K562 (cell line): Measurements from ENCODE around the gene TIGD7. TPM values are rescaled to one million over a fixed set of nuclear protein-coding genes. Genes with fewer than 3 reads are reported as not detected.

ENCODE experiments used
- AFF1 ChIP-seq, 2 experiments: fragments of 450-650 bp; IDR thresholded peaks; 2 replicates each; pipeline ENCODE4 v1.6.1; 2018; ENCODE audit warnings: mild to moderate bottlenecking in 2 of 2, low read depth in 1 of 2; ENCODE audit not compliant: partially characterized antibody in 2 of 2
- CREB1 ChIP-seq, 2 experiments: sonication (generic) in 1 of 2; formaldehyde crosslinking in 1 of 2; IDR thresholded peaks; 2 replicates each; pipeline versions ENCODE4 v1.6.1 to v1.8.0; 2012 to 2022; ENCODE audit warnings: inconsistent platforms in 1 of 2, mild to moderate bottlenecking in 1 of 2, missing genetic modification reagents in 1 of 2, moderate library complexity in 1 of 2
- CTBP1 ChIP-seq: fragments of 450-650 bp; IDR thresholded peaks from 2 replicates; pipeline ENCODE4 v1.6.1; 2016; ENCODE audit warnings: borderline replicate concordance
- DPF2 ChIP-seq: fragments of 450-650 bp; IDR thresholded peaks from 2 replicates; pipeline ENCODE4 v1.6.1; 2016
- ELF2 ChIP-seq: fragments of 250-450 bp; sonication (Bioruptor Pico); IDR thresholded peaks from 2 replicates; pipeline ENCODE4 v1.5.0; 2021; ENCODE audit warnings: mild to moderate bottlenecking
- EP300 ChIP-seq: IDR thresholded peaks from 2 replicates; pipeline ENCODE4 v1.6.1; 2012; ENCODE audit warnings: low read length, improper control_type of control experiment
- ETV5 ChIP-seq: sonication (generic); formaldehyde crosslinking; IDR thresholded peaks from 2 replicates; pipeline ENCODE4 v1.4.0; 2020; ENCODE audit warnings: low read depth, mild to moderate bottlenecking, missing genetic modification reagents
- GTF2A2 ChIP-seq: IDR thresholded peaks from 2 replicates; pipeline ENCODE4 v1.6.1; 2016; ENCODE audit warnings: mild to moderate bottlenecking, missing genetic modification characterization, missing compliant biosample characterization
- HOXB6 ChIP-seq: fragments of 250-450 bp; sonication (Bioruptor Pico); IDR thresholded peaks from 2 replicates; pipeline ENCODE4 v1.5.1; 2022; ENCODE audit warnings: mild to moderate bottlenecking, borderline replicate concordance
- KLF16 ChIP-seq: IDR thresholded peaks from 2 replicates; pipeline ENCODE4 v1.6.1; 2016; ENCODE audit warnings: antibody characterized with exemption
- LEF1 ChIP-seq: fragments of 450-650 bp; IDR thresholded peaks from 2 replicates; pipeline ENCODE4 v1.6.1; 2016; ENCODE audit warnings: mild to moderate bottlenecking
- MIER1 ChIP-seq: fragments of 450-650 bp; IDR thresholded peaks from 2 replicates; pipeline ENCODE4 v1.6.1; 2016; ENCODE audit warnings: antibody characterized with exemption, mild to moderate bottlenecking, low read depth
- NBN ChIP-seq: fragments of 450-650 bp; IDR thresholded peaks from 2 replicates; pipeline ENCODE4 v1.6.1; 2016; ENCODE audit warnings: low read depth, mild to moderate bottlenecking
- POLR2AphosphoS5 ChIP-seq: IDR thresholded peaks from 2 replicates; pipeline ENCODE4 v1.6.1; 2011; ENCODE audit warnings: mild to moderate bottlenecking, low read depth, low read length, moderate library complexity; ENCODE audit not compliant: control insufficient read depth, insufficient read depth
- TAF9B ChIP-seq: fragments of 450-650 bp; IDR thresholded peaks from 2 replicates; pipeline ENCODE4 v1.6.1; 2018; ENCODE audit warnings: mild to moderate bottlenecking; ENCODE audit not compliant: partially characterized antibody
- ZC3H4 ChIP-seq: sonication (generic); formaldehyde crosslinking; IDR thresholded peaks from 2 replicates; pipeline ENCODE4 v1.9.0; 2021; ENCODE audit warnings: missing genetic modification reagents, borderline replicate concordance
- ZNF274 ChIP-seq: IDR thresholded peaks from 2 replicates; pipeline ENCODE4 v1.6.1; 2011; ENCODE audit warnings: low read depth, mild to moderate bottlenecking, low read length, moderate library complexity, borderline replicate concordance
- ZNF280B ChIP-seq: fragments of 250-450 bp; sonication (Bioruptor Pico); IDR thresholded peaks from 2 replicates; pipeline ENCODE4 v1.5.1; 2021; ENCODE audit warnings: mild to moderate bottlenecking
- ZNF644 ChIP-seq: fragments of 200-800 bp; sonication (Bioruptor generic); IDR thresholded peaks from 2 replicates; pipeline ENCODE4 v1.6.1; 2016; ENCODE audit warnings: low read depth, missing genetic modification characterization, missing compliant biosample characterization
- ZNF766 ChIP-seq: fragments of 200-800 bp; sonication (Bioruptor generic); conservative IDR thresholded peaks from 2 replicates; pipeline ENCODE4 v1.6.1; 2016; ENCODE audit warnings: missing genetic modification characterization, missing compliant biosample characterization
- polyA plus RNA-seq, 8 experiments: library from polyadenylated mRNA; depleted of rRNA in 4 of 8; stranded (reverse) in 5 of 8; unstranded in 3 of 8; fragments of >200 nt; fragmentation: Nextera tagmentation in 2 of 8; fragmentation: Illumina TruSeq in 1 of 8; extraction: Ambion mirVana in 2 of 8; extraction: Trizol in 1 of 8; gene quantifications; 2 replicates each; pipeline versions ENCODE4 v1.2.1 to v1.2.3, GENCODE V29; 2011 to 2014; ENCODE audit warnings: inconsistent platforms in 1 of 8, missing spikeins in 1 of 8
- total RNA-seq, 7 experiments: library from RNA; depleted of rRNA in 6 of 7; stranded (reverse); fragments of >200 nt in 6 of 7; fragmentation: Illumina TruSeq in 2 of 7; extraction: Trizol in 2 of 7; gene quantifications; 2 replicates each; pipeline versions ENCODE4 v1.2.1 to v1.2.3, GENCODE V29; 2011 to 2021; ENCODE audit warnings: low replicate concordance in 1 of 7
- TF ChIP-seq, protein P1 (sequence below): fragments of 250-450 bp; sonication (Bioruptor Pico); IDR thresholded peaks from 2 replicates; pipeline ENCODE4 v1.4.0; 2020; ENCODE audit warnings: mild to moderate bottlenecking, moderate library complexity
- TF ChIP-seq, protein P2 (sequence below): fragments of 450-650 bp; IDR thresholded peaks from 2 replicates; pipeline ENCODE4 v1.6.1; 2016; ENCODE audit warnings: low read depth, mild to moderate bottlenecking, moderate library complexity

TIGD7 gene
- total and polyA plus RNA-seq, 9 of the 15 experiments (the other 6 are each of a cell fraction or from before 2014, with no cell fraction given), result 0.84 to 10.7 (median 6.7) TPM

DNA sequence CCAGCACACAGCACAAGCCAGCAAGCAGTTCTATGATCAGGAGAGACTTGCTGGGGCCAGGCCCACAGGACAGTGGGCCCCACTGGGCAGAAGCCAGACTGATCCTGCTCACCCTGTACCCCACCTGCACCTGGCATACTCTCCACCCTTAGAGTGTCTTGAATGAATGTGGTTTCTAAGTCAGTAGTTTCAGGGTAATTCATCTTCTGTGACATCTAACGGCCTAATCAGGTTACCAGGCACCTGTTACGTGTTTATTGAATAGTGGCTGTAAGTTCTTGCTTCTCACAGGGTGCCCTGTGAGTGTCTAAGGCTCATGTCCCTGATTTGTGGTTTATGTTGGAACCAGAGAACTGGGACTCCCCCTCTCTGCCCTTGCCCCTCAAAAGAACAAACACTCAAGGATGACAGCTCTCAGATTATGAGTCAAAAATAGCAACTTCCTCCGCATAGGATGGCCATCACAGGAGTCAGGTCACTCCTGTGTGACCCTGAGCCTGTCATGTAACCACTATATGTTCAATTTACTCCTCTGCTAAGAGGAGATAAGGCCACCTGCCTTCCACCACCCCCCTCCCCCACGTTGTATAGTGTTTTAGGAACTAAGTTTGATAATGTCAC lies 43.4 kb upstream of the TIGD7 start (continued):
- peak; percentile 90 for TF ChIP-seq DPF2
- TF ChIP-seq ELF2 (CRISPR knock-in tag), result no peak
- peak; percentile 95 for TF ChIP-seq KLF16
- no peak for TF ChIP-seq MIER1
- TF ChIP-seq AFF1 (IDR thresholded peaks at IDR 0.05; ENCODE audit: low read depth in 1 of 2, partially characterized antibody in 2 of 2), result peak in 1 of 2 experiments; percentile 85
- TF ChIP-seq ZNF280B (CRISPR knock-in tag), result no peak
- peak; percentile 94 for TF ChIP-seq LEF1
- peak; percentile 35 for TF ChIP-seq TAF9B
- TF ChIP-seq ZC3H4, result no peak
- no peak for TF ChIP-seq ZNF274
- TF ChIP-seq CTBP1, result peak; percentile 97
- peak; percentile 88 for TF ChIP-seq EP300
- TF ChIP-seq, protein P1, sequence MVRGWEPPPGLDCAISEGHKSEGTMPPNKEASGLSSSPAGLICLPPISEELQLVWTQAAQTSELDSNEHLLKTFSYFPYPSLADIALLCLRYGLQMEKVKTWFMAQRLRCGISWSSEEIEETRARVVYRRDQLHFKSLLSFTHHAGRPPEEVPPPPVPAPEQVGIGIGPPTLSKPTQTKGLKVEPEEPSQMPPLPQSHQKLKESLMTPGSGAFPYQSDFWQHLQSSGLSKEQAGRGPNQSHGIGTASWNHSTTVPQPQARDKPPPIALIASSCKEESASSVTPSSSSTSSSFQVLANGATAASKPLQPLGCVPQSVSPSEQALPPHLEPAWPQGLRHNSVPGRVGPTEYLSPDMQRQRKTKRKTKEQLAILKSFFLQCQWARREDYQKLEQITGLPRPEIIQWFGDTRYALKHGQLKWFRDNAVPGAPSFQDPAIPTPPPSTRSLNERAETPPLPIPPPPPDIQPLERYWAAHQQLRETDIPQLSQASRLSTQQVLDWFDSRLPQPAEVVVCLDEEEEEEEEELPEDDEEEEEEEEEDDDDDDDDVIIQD (CRISPR knock-in tag), result no peak
- TF ChIP-seq NBN, result peak; percentile 90
- TF ChIP-seq, protein P2, sequence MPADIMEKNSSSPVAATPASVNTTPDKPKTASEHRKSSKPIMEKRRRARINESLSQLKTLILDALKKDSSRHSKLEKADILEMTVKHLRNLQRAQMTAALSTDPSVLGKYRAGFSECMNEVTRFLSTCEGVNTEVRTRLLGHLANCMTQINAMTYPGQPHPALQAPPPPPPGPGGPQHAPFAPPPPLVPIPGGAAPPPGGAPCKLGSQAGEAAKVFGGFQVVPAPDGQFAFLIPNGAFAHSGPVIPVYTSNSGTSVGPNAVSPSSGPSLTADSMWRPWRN, result peak; percentile 97
- no peak; the same call in 1 of the 2 replicates for TF ChIP-seq CREB1 (IDR thresholded peaks at IDR 0.05)
- TF ChIP-seq CREB1 (CRISPR knock-in tag; IDR thresholded peaks at IDR 0.05), result 0 out of 2 replicates have a peak, but pooled peaks have one; percentile 13
- peak; percentile 69; the same call in 1 of the 2 replicates for TF ChIP-seq ZNF644 (tag)
- 0 out of 2 replicates have a peak, but pooled peaks have one; percentile 57 for TF ChIP-seq ZNF766
- no peak for TF ChIP-seq HOXB6 (CRISPR knock-in tag)
- TF ChIP-seq GTF2A2 (tag), result no peak
- peak; percentile 85 for TF ChIP-seq POLR2AphosphoS5
- TF ChIP-seq ETV5 (CRISPR knock-in tag), result peak; percentile 48; the same call in 1 of the 2 replicates
